Urothelium cell line (cell line): ENCODE measurements around the gene NXT1.
"Not testable (repeated sequence)": the region's sequence is repeated elsewhere in the genome, so short reads cannot be mapped to it uniquely, and the experiment has no call there.

Source experiments
- DNase-seq: peaks from one replicate; pipeline ENCODE4 v3.0.0; 2011; ENCODE audit warnings: low spot score, mixed read lengths
- FAIRE-seq: peaks from 2 replicates; lab custom pipeline; 2011; peaks lifted over from hg19 to GRCh38; lab: Jason Lieb, UNC

The NXT1 gene

GRCh38 chr20:23350196-23350903, at the start of gene NXT1:
Gene NXT1, plus strand, starts transcription at chr20:23350791. Its CDS starts 3,251 bp downstream, at chr20:23354042.
- FAIRE-seq (peak; percentile 88), DNase-seq (peak; percentile 91)

GRCh38 chr20:23301436-23302050, 49.0 kb upstream of the NXT1 start:
- FAIRE-seq (no peak), DNase-seq (no peak)

GRCh38 chr20:23302386-23302785, 48.2 kb upstream of the NXT1 start:
- FAIRE-seq (no peak), DNase-seq (no peak)

GRCh38 chr20:23302801-23303200, 47.8 kb upstream of the NXT1 start:
- DNase-seq (no peak), FAIRE-seq (no peak)

GRCh38 chr20:23303325-23304102, 47.1 kb upstream of the NXT1 start:
- FAIRE-seq: no peak
- no peak for DNase-seq

- DNase-seq (no peak), FAIRE-seq (no peak)
Measured at GRCh38 chr20:23304616-23305015, 46.0 kb upstream of the NXT1 start.

- FAIRE-seq (no peak), DNase-seq (no peak)
Measured at GRCh38 chr20:23305098-23305497, 45.5 kb upstream of the NXT1 start.

- not testable (repeated sequence) for FAIRE-seq, DNase-seq
Measured at GRCh38 chr20:23307393-23307792, 43.2 kb upstream of the NXT1 start.

GRCh38 chr20:23308024-23308423, 42.6 kb upstream of the NXT1 start:
- DNase-seq (no peak), FAIRE-seq (no peak)

- FAIRE-seq (no peak), DNase-seq (no peak)
Measured at GRCh38 chr20:23308908-23309307, 41.7 kb upstream of the NXT1 start.

GRCh38 chr20:23309781-23310180, 40.8 kb upstream of the NXT1 start:
- DNase-seq (no peak), FAIRE-seq (no peak)

GRCh38 chr20:23311947-23312506, 38.6 kb upstream of the NXT1 start:
- DNase-seq (no peak), FAIRE-seq (no peak)

GRCh38 chr20:23313271-23313670, 37.3 kb upstream of the NXT1 start:
- FAIRE-seq: no peak

GRCh38 chr20:23314699-23315098, 35.9 kb upstream of the NXT1 start:
- FAIRE-seq: no peak
- DNase-seq: no peak

More at GRCh38 chr20:23313271-23313670, 37.3 kb upstream of the NXT1 start:
- DNase-seq: no peak

GRCh38 chr20:23315099-23315498, 35.5 kb upstream of the NXT1 start:
- DNase-seq (no peak), FAIRE-seq (no peak)

GRCh38 chr20:23316626-23317025, 34.0 kb upstream of the NXT1 start:
- no peak for FAIRE-seq
- no peak for DNase-seq

- FAIRE-seq (no peak), DNase-seq (no peak)
Measured at GRCh38 chr20:23317081-23317480, 33.5 kb upstream of the NXT1 start.

GRCh38 chr20:23318347-23318746, 32.2 kb upstream of the NXT1 start:
- no peak for FAIRE-seq

GRCh38 chr20:23320317-23320716, 30.3 kb upstream of the NXT1 start:
- DNase-seq: no peak
- no peak for FAIRE-seq

More at GRCh38 chr20:23318347-23318746, 32.2 kb upstream of the NXT1 start:
- no peak for DNase-seq

- no peak for DNase-seq
- FAIRE-seq: no peak
Measured at GRCh38 chr20:23325107-23325506, 25.5 kb upstream of the NXT1 start.

- no peak for FAIRE-seq
- DNase-seq: no peak
Measured at GRCh38 chr20:23326774-23327173, 23.8 kb upstream of the NXT1 start.
